Duodenal mucosa (tissue), 2 donors: ENCODE data around the gene VEGFA.

ENCODE experiments used
- H3K27ac ChIP-seq: one replicate; pipeline ENCODE4 v1.7.0; 2013; ENCODE audit warnings: low read depth, low read length
- H3K27me3 ChIP-seq, 2 donors: one replicate each; pipeline ENCODE4 v1.7.0; 2013; ENCODE audit warnings: low read length in 2 of 2, control low read depth in 1 of 2; ENCODE audit not compliant: insufficient read depth in 2 of 2, control insufficient read depth in 1 of 2
- H3K36me3 ChIP-seq, 2 donors: one replicate each; pipeline ENCODE4 v1.7.0; 2013; ENCODE audit warnings: low read length in 2 of 2, control low read depth in 1 of 2; ENCODE audit not compliant: insufficient read depth in 2 of 2, control insufficient read depth in 1 of 2
- H3K4me1 ChIP-seq, 2 donors: one replicate each; pipeline ENCODE4 v1.7.0; 2013; ENCODE audit warnings: low read length in 2 of 2, control low read depth in 1 of 2; ENCODE audit not compliant: insufficient read depth in 2 of 2, control insufficient read depth in 1 of 2
- H3K4me3 ChIP-seq, 2 donors: one replicate each; pipeline ENCODE4 v1.7.0; 2013; ENCODE audit warnings: low read length in 2 of 2, low read depth in 1 of 2
- H3K9ac ChIP-seq, 2 donors: one replicate each; pipeline ENCODE4 v1.7.0; 2013; ENCODE audit warnings: low read length in 2 of 2, low read depth in 1 of 2
- H3K9me3 ChIP-seq, 2 donors: one replicate each; pipeline ENCODE4 v1.7.0; 2013; ENCODE audit warnings: low read length in 2 of 2, control low read depth in 1 of 2; ENCODE audit not compliant: control insufficient read depth in 1 of 2

VEGFA gene

DNA sequence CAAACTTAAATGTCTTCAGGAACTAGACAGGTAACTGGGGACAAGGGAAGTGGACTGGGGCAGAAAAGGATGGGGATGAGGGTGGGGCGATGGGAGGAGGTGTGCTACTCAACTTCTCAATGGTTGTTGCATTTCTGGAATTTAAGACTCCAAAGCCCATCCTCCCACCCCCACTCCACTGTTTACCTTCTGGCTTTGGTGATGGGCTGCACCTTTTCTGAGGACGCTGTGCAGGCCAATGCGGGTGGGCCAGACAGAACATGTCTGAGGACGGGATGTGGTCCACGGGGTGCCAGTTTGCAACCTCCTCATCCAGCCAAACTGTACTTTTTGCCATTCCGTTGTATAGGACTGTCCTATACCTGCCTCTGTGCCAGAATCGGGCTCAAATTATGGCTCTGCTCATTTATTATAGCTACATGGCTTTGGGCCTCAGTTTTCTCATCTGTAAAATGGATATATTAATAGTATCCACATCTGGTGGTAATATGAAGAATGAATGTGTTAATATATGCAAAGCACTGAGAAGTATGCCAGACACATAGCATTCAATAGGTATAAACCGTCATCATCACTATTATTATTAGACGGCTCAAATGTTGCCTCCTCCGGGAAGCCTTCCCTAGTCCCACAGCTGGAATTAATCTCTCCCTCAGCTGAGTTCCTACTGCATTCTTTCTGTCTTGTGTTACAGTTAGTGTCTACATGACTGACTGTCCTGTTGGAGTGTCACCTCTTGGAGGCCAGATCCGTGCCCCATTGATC, 31.0 kb upstream of the VEGFA start:
- no peak overlapping the region for H3K27ac ChIP-seq
- no peaks in the 10 kb centered on the region for H3K27me3 ChIP-seq
- H3K9ac ChIP-seq: no peak overlapping the region
- no peaks in the 10 kb centered on the region for H3K9me3 ChIP-seq
- H3K36me3 ChIP-seq: no peaks in the 10 kb centered on the region
- no peak overlapping the region for H3K4me3 ChIP-seq
- peaks cover 7 to 16% of the 10 kb centered on the region in 2 donors for H3K4me1 ChIP-seq

DNA sequence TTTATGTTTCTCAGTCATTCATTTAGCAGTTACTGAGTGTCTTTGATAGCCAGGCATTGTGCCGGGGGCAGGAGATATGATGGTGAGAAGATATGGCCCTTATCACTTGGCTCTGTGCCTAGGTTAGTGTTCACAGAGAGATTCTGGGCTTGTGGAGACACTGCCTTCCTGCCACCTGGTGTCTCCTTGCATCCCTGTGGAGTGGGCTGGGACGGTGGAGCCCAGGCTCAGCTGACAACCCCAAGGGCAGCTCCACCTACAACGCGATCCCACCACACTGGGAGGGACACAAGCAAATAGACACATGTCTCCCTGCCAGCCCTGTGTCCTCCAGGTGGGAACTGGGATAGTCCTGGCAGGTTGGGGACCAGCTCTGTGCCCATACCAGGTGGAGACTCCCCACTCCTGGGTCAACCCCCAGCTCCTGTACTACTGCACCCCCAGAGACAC, 30.3 kb upstream of the VEGFA start:
- Histone ChIP-seq H3K36me3 (no peaks in the 10 kb centered on the region), H3K27me3 (no peaks in the 10 kb centered on the region), H3K4me3 (no peak overlapping the region), H3K4me1 (peaks cover 7 to 16% of the 10 kb centered on the region in 2 donors), H3K9ac (no peak overlapping the region), H3K9me3 (no peaks in the 10 kb centered on the region), H3K27ac (no peak overlapping the region)

DNA sequence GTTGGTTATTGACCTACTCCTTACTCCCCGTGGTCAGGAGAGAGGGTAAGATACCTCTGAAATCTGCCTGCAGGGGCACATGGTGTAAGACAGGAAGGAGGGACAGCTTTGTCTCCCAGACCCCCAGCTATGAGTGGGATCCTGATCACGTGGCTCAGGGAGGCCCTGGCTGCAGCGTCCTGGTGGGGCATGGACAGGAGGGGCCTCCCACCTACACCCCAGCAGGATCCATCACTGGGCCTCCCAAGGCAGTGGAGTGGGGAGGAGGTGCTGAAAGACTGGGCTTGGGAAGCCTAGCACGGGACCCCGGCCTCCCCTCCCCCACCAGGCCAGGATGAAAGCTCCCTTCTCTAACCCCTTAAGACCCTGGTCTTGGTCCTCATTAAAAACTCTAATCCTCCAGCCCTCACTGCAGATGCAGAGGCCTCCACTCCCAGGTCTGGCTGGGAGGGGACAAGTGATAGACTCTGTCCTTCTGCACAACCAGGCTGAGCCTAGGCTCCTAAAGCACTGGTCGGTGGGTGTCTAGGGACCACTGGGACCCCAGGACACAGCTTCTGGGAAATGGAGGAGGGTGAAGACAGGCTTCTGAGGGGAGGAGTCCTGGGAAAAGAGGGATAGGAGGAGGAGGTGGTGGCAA, 29.6 kb upstream of the VEGFA start:
- Histone ChIP-seq H3K9me3 (no peaks in the 10 kb centered on the region), H3K27ac (no peak overlapping the region), H3K4me1 (peaks cover 7 to 16% of the 10 kb centered on the region in 2 donors), H3K9ac (no peak overlapping the region), H3K36me3 (no peaks in the 10 kb centered on the region), H3K27me3 (no peaks in the 10 kb centered on the region), H3K4me3 (no peak overlapping the region)

DNA sequence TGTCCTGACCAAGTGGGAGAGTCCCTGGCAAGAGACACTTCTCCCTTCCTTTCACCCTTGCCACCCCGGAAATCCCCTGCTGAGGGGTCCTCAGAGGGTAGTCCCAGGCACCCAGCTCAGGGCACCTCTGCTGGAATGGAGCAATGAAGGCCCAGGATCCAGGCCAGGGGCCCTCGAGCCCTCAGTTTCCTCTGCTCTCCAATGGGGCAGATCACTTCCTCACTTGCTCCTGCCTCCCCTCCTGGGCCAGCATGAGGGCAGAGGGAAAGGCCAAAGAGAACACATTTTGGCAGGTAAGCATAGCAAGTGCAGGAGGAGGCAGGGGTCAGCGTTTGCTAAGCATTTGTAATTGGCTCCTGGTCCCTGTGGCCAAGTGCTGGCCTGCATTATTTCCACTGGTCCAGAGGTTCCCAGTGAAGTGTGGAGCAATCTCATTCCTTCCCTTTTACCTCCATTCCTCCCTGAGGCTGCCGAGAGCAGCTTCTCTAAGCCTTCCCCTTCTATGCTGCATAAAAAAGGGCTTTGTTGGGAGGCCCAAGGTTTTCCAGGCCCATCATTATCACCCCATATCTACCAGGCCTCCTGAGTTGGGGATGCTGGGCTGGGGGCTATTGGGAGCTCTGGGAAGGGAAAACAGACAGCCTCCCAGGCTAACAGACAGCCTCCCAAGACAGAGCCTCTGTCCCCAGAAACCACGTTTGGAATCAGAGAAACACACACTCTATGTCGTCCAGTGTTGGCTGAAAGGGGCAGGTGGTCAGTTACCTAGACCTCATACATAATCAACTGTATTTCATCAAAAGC, 28.8 kb upstream of the VEGFA start:
- Histone ChIP-seq H3K27me3 (no peaks in the 10 kb centered on the region), H3K9ac (no peak overlapping the region), H3K4me3 (no peak overlapping the region), H3K36me3 (no peaks in the 10 kb centered on the region), H3K9me3 (no peaks in the 10 kb centered on the region), H3K27ac (no peak overlapping the region), H3K4me1 (peaks cover 7 to 16% of the 10 kb centered on the region in 2 donors)

DNA sequence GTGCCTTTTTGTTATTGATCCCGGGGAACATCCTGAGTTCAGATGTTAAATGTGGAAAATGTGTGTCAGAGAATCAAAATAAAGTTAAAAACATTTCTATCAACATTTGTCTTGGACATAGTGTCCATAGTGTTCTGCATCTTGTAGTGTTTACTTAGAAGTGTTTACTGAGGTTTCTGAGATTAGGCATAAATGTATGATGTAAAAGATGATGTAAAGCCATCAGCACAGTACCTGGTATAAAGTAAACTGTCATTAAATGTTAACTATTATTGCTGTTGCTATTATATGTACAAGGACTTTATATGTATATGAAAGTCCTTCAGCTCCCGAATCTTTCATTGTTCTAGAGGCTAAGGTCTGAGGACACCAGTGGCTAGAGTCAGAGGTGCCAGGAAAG, 28.2 kb upstream of the VEGFA start:
- Histone ChIP-seq H3K27me3 (no peaks in the 10 kb centered on the region), H3K36me3 (no peaks in the 10 kb centered on the region), H3K9me3 (no peaks in the 10 kb centered on the region), H3K4me3 (no peak overlapping the region), H3K4me1 (peaks cover 7 to 16% of the 10 kb centered on the region in 2 donors), H3K9ac (no peak overlapping the region), H3K27ac (no peak overlapping the region)

DNA sequence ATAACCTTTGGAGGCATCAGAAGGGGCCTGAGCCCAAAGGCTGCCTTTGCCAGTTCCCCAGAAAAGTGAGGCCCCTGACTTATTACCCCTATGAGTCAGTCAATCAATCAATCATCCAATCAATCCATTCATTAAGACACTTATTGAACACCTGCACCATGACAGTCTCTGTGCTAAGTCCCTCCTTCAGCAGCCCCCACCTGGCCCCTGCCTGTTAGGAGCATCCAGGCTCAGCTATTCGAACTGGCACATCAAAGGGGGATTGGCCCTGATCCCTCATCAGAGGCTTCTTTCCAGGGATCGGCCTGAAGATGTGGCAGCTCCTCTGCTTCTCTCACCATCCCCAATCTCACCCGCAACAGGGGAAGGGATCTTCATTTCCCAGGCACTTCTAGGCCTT, 27.7 kb upstream of the VEGFA start:
- no peak overlapping the region for H3K9ac ChIP-seq
- no peaks in the 10 kb centered on the region for H3K9me3 ChIP-seq
- no peaks in the 10 kb centered on the region for H3K36me3 ChIP-seq
- H3K27ac ChIP-seq: no peak overlapping the region
- H3K27me3 ChIP-seq: no peaks in the 10 kb centered on the region
- no peak overlapping the region for H3K4me3 ChIP-seq
- H3K4me1 ChIP-seq: peaks cover 7 to 16% of the 10 kb centered on the region in 2 donors

DNA sequence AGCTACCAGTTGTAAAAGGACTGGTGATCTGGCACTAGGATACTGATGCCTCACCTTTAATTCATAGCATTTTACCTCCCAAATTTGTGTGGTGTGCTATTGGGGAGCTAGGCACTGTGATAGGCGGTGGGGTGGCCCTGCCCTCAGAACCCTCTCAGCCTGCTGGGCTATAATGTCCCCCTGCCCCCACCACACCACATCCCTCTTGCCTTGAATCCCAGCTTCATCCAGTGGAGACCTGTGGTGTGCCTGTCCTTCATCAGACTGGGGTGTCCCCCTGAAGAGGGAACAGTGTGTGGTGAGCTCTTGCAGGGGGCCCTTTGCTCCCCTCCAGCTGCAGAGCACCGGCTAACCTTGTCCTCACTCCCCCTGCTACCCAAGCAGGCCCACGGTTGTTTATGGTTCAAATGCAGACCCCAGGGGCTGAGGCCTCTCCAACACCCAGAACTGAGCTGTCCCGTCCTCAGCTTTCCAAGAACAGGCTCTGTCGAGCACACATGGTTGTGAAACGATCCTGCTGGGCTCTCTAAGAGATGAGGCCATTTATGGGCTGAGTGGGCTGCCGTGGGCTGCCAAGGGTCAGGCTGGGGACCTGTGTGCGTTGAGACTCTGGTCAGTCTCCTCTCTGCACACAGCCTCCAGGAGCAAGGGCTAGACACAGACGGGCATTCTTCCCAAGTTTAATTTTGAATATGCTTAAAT, 26.9 kb upstream of the VEGFA start:
- Histone ChIP-seq H3K36me3 (no peaks in the 10 kb centered on the region), H3K27ac (no peak overlapping the region), H3K4me3 (no peak overlapping the region), H3K4me1 (peaks cover 7 to 16% of the 10 kb centered on the region in 2 donors), H3K27me3 (no peaks in the 10 kb centered on the region), H3K9ac (no peak overlapping the region), H3K9me3 (no peaks in the 10 kb centered on the region)

DNA sequence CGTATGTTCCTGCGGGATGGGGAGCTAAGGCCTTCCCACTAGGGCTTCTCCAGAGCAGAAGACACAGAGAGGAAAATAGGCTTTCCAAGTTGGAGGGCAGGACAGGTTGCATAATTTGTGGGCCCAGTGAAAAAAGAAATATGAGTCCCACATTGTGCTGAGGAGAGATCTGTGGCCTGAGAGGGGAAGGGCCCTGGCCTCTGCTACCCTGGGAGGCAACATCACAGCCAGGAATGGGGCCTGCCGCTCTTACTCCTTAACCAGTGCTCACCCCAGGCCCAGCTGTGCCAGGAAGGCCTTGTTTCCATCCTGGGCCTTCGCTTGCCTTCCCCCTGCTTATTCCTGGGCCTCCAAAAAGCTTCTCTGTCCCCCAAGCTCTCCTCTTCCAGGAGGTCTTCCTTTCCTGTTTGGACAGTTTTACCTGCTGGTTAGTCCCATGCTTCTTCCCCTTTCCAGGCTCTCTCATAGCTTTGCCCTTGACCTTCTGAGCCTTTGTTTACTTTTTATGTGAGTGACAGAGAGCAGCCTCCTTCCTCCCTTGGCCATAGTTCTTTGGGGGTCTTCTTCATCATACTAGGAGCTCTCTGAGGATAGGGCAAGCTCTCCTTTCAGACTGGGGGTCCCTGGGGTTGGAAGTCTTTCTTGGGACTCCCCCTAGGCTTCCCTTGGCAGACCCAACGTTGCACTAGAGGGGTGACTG, 26.2 kb upstream of the VEGFA start:
- no peak overlapping the region for H3K27ac ChIP-seq
- no peaks in the 10 kb centered on the region for H3K36me3 ChIP-seq
- H3K4me1 ChIP-seq: peaks cover 7 to 14% of the 10 kb centered on the region in 2 donors
- no peaks in the 10 kb centered on the region for H3K27me3 ChIP-seq
- no peak overlapping the region for H3K9ac ChIP-seq
- H3K4me3 ChIP-seq: no peak overlapping the region
- no peaks in the 10 kb centered on the region for H3K9me3 ChIP-seq

DNA sequence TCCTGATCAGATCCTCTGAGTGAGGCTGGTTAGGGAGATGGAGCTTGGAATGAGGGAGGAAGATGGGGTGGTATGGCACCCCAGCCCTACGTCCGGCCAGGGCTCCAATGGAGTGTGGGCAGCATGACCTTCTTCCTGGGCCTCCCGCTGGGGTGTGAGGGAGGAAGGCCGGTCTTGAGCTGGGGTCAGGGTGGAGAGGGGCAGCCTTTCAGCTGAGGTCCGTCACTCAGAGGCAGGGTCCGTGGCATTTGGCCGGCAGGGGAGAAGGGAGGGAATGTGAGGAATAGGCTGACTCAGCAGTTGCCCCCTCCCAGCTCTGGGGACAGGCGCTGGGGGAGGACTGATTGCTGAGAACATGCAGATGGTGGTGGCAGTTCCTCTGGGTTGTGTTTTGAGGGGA, 25.5 kb upstream of the VEGFA start:
- H3K27ac ChIP-seq: no peak overlapping the region
- no peak overlapping the region for H3K9ac ChIP-seq
- H3K4me3 ChIP-seq: no peak overlapping the region
- peaks cover 6 to 7% of the 10 kb centered on the region in 2 donors for H3K4me1 ChIP-seq
- H3K9me3 ChIP-seq: no peaks in the 10 kb centered on the region
- H3K36me3 ChIP-seq: no peaks in the 10 kb centered on the region
- H3K27me3 ChIP-seq: no peaks in the 10 kb centered on the region
